Kidney (tissue), 14 donors: ENCODE measurements around the gene POC1A. TPM values are rescaled to one million over a fixed set of nuclear protein-coding genes. Genes with fewer than 3 reads are reported as not detected.
A peak's percentile ranks its signal among the peaks of the same experiment; 100 is the strongest.

Experiments
- DNase-seq, 5 donors: peaks; one replicate each; pipeline ENCODE4 v3.0.0-alpha.2; 2013 to 2020
- FAIRE-seq: peaks from 2 replicates; lab custom pipeline; 2012; peaks lifted over from hg19 to GRCh38; lab: Jason Lieb, UNC
- H3K27ac ChIP-seq, 2 donors: one replicate each; pipeline ENCODE4 v1.7.0; 2013; ENCODE audit warnings: low read depth in 2 of 2, low read length in 2 of 2, inconsistent platforms in 1 of 2
- H3K27me3 ChIP-seq: one replicate; pipeline ENCODE4 v1.7.1; 2013; ENCODE audit warnings: low read length, inconsistent platforms; ENCODE audit not compliant: control insufficient read depth, insufficient read depth
- H3K36me3 ChIP-seq, 3 donors: one replicate each; pipeline versions ENCODE4 v1.7.0 to v1.7.1; 2013; ENCODE audit warnings: low read length in 3 of 3, control low read depth in 1 of 3, inconsistent platforms in 1 of 3; ENCODE audit not compliant: insufficient read depth in 3 of 3, control insufficient read depth in 2 of 3
- H3K4me1 ChIP-seq, 3 donors: one replicate each; pipeline versions ENCODE4 v1.7.0 to v1.7.1; 2013; ENCODE audit warnings: low read length in 3 of 3, inconsistent platforms in 1 of 3, low read depth in 1 of 3; ENCODE audit not compliant: control insufficient read depth in 2 of 3, insufficient read depth in 2 of 3
- H3K4me3 ChIP-seq, 3 donors: one replicate each; pipeline versions ENCODE4 v1.7.0 to v1.8.1; 2013; ENCODE audit warnings: low read length in 3 of 3, control low read depth in 1 of 3, inconsistent platforms in 1 of 3
- H3K9ac ChIP-seq, 3 donors: one replicate each; pipeline versions ENCODE4 v1.7.0 to v1.7.1; 2013; ENCODE audit warnings: low read length in 3 of 3, control low read depth in 1 of 3, inconsistent platforms in 1 of 3
- H3K9me3 ChIP-seq, 3 donors: one replicate each; pipeline versions ENCODE4 v1.7.0 to v1.7.1; 2013; ENCODE audit warnings: low read length in 3 of 3, control low read depth in 1 of 3, inconsistent platforms in 1 of 3; ENCODE audit not compliant: control insufficient read depth in 2 of 3, insufficient read depth in 1 of 3
- intact Hi-C: fragments of 100-400 bp; cut with DNase I; formaldehyde crosslinking; loops from one replicate; pipeline ENCODE4 v1.11.1; 2022
- polyA plus RNA-seq: library from polyadenylated mRNA; stranded (reverse); fragments of 350-450 nt; fragmentation: Illumina TruSeq; extraction: RNeasy Lipid Tissue Mini Kit (QIAGEN cat#74804); gene quantifications from one replicate; pipeline ENCODE4 v1.2.3, GENCODE V29; 2014; ENCODE audit warnings: low read depth, low replicate concordance; ENCODE audit not compliant: insufficient read depth
- total RNA-seq: library from RNA; stranded (reverse); fragmentation: NEBNext Ultra II Directional; extraction: Animal tissue kit (Norgen Biotek cat#: 25700); gene quantifications from one replicate; pipeline ENCODE4 v1.2.1, GENCODE V29; 2021
- TF ChIP-seq, protein P1 (sequence below): IDR thresholded peaks from 3 replicates; pipeline ENCODE4 v1.5.1; 2012; ENCODE audit warnings: mild to moderate bottlenecking, moderate library complexity, borderline replicate concordance; ENCODE audit not compliant: insufficient read depth; ENCODE audit errors: extremely low read depth
- donor health status: control.
- donor health status: control.
- donor health status: control.
- donor health status: control.
- donor health status: control.
- donor health status: DM: yes; HTN: yes; CAD: no.
- donor health status: Normal renal cell carcinoma (clear cell type).

The POC1A gene
- total and polyA plus RNA-seq, 2 donors from 2014 or later, result 2.2 to 2.5 TPM

DNA sequence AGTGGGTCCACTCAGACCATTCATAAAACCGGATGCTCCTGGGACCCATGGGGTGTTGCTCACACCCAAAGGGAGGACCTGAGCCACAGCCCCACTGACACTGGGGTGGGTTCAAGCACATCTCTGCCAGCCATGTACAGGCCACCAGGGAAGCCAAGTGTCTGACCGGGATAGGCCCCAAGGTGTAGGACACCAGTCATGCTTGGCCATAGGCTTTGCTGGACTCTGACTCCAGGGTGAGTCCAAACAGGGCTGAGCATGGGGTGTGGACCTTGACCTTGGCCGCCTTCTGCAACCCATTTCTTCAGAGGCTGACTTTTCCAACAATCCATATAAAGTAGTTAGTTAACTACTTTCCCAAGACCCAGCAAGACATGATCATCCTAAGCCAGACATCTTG lies 66.5 kb downstream of the POC1A start:
- TF ChIP-seq, protein P1, sequence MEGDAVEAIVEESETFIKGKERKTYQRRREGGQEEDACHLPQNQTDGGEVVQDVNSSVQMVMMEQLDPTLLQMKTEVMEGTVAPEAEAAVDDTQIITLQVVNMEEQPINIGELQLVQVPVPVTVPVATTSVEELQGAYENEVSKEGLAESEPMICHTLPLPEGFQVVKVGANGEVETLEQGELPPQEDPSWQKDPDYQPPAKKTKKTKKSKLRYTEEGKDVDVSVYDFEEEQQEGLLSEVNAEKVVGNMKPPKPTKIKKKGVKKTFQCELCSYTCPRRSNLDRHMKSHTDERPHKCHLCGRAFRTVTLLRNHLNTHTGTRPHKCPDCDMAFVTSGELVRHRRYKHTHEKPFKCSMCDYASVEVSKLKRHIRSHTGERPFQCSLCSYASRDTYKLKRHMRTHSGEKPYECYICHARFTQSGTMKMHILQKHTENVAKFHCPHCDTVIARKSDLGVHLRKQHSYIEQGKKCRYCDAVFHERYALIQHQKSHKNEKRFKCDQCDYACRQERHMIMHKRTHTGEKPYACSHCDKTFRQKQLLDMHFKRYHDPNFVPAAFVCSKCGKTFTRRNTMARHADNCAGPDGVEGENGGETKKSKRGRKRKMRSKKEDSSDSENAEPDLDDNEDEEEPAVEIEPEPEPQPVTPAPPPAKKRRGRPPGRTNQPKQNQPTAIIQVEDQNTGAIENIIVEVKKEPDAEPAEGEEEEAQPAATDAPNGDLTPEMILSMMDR, result no peak
- no peaks in the 10 kb centered on the region for H3K36me3 ChIP-seq
- H3K4me1 ChIP-seq, result peaks cover 0 to 22% (median 13%) of the 10 kb centered on the region in 3 donors
- H3K27me3 ChIP-seq, result no peaks in the 10 kb centered on the region
- intact Hi-C loops, result no loop called here
- FAIRE-seq, result no peak
- no peak overlapping the region for H3K9ac ChIP-seq
- no peak overlapping the region for H3K27ac ChIP-seq
- H3K4me3 ChIP-seq, result no peak overlapping the region
- no peaks in the 10 kb centered on the region for H3K9me3 ChIP-seq
- DNase-seq, result peak in 1 of 5 donors; percentile 46

DNA sequence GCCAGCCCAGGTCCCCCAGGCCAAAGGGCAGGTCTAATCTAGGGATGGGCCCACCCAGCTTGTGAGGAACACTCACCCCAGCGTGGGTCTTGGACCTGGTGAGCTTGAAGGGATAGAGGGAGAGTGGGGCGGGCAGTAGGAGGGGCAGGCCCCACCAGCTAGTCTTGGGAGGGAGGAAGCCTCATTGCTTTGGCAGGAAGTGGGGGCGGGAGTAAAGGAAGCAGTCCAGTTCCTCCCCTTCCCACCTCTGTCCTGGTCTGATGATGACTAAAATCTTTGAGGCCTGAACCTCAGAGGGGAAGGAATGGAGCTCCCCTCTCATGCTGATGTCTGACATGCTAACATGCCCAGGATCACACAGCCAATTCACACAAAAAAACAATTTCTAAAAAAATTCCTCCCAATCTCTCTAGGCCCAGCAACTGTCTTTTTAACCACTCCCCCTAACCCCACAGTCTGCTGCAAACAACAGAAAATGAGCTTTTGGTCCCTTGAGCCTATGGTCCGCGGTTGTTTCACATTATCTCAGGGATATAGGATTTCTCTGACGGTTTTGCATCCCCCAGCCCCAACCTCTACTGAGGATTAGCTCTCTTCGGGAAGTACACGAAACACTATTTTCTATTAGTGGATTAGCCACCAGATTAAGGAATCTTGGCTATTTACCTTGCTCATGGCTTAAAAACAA lies 67.1 kb downstream of the POC1A start:
- Histone ChIP-seq H3K9me3 (no peaks in the 10 kb centered on the region), H3K9ac (no peak overlapping the region), H3K4me1 (peaks cover 0 to 22% (median 13%) of the 10 kb centered on the region in 3 donors), H3K27ac (no peak overlapping the region), H3K27me3 (no peaks in the 10 kb centered on the region), H3K4me3 (no peak overlapping the region), H3K36me3 (no peaks in the 10 kb centered on the region)
- intact Hi-C loops, result no loop called here
- DNase-seq (peak in 1 of 5 donors; percentile 57), FAIRE-seq (no peak)
- TF ChIP-seq, protein P1, result no peak

DNA sequence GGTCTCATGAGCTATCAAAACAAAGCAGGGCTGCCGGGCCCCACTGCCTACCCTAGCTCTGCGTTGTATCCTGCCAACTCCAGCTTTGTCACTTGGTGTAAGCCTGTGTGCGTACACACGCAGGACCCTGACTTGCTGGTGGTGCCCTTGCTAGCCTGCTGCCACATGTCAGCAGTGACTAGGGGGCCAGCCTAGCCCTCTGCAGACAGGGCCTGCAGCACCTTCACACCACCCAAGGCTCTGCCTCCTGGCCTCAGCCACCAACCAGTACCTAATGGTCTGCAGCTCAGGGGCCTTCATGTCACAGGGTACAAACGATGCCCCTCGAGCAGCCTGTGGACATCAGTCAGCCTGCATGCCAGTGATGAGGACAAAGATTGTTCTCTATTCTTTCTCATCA lies 67.8 kb downstream of the POC1A start:
- no peak overlapping the region for H3K27ac ChIP-seq
- H3K9me3 ChIP-seq, result no peaks in the 10 kb centered on the region
- H3K4me3 ChIP-seq, result no peak overlapping the region
- no peaks in the 10 kb centered on the region for H3K36me3 ChIP-seq
- no peak overlapping the region for H3K9ac ChIP-seq
- H3K4me1 ChIP-seq, result peaks cover 0 to 22% (median 13%) of the 10 kb centered on the region in 3 donors
- FAIRE-seq, result no peak
- peak in 1 of 5 donors; percentile 52 for DNase-seq
- intact Hi-C loops, result no loop called here
- H3K27me3 ChIP-seq, result no peaks in the 10 kb centered on the region
- TF ChIP-seq, protein P1, result no peak
